ENCODE results near the gene GPR143.

GPR143 gene

GRCh38 chrX:9804444-9804843 lies 38.8 kb upstream of the GPR143 start:
- TF ChIP-seq, protein P1, sequence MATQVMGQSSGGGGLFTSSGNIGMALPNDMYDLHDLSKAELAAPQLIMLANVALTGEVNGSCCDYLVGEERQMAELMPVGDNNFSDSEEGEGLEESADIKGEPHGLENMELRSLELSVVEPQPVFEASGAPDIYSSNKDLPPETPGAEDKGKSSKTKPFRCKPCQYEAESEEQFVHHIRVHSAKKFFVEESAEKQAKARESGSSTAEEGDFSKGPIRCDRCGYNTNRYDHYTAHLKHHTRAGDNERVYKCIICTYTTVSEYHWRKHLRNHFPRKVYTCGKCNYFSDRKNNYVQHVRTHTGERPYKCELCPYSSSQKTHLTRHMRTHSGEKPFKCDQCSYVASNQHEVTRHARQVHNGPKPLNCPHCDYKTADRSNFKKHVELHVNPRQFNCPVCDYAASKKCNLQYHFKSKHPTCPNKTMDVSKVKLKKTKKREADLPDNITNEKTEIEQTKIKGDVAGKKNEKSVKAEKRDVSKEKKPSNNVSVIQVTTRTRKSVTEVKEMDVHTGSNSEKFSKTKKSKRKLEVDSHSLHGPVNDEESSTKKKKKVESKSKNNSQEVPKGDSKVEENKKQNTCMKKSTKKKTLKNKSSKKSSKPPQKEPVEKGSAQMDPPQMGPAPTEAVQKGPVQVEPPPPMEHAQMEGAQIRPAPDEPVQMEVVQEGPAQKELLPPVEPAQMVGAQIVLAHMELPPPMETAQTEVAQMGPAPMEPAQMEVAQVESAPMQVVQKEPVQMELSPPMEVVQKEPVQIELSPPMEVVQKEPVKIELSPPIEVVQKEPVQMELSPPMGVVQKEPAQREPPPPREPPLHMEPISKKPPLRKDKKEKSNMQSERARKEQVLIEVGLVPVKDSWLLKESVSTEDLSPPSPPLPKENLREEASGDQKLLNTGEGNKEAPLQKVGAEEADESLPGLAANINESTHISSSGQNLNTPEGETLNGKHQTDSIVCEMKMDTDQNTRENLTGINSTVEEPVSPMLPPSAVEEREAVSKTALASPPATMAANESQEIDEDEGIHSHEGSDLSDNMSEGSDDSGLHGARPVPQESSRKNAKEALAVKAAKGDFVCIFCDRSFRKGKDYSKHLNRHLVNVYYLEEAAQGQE (IDR thresholded peaks at IDR 0.05; ENCODE audit: insufficient replicate concordance, low read depth), result no peak
- TF ChIP-seq GABPA (IDR thresholded peaks at IDR 0.05; ENCODE audit: low read depth), result no peak
- TF ChIP-seq SPI1 (IDR thresholded peaks at IDR 0.05; ENCODE audit: borderline replicate concordance, low read depth), result no peak
- no peak for TF ChIP-seq CTCF (IDR thresholded peaks at IDR 0.05; ENCODE audit: insufficient read depth, low read length)
- TF ChIP-seq POLR2AphosphoS5 (IDR thresholded peaks at IDR 0.05; ENCODE audit: low read depth), result no peak
- no peak overlapping the region for H3K4me3 ChIP-seq (replicated peaks; ENCODE audit: insufficient read depth, low read length)
- no peak for DNase-seq (ENCODE audit: low read depth in 1 of 2, low spot score in 1 of 2)

DNA sequence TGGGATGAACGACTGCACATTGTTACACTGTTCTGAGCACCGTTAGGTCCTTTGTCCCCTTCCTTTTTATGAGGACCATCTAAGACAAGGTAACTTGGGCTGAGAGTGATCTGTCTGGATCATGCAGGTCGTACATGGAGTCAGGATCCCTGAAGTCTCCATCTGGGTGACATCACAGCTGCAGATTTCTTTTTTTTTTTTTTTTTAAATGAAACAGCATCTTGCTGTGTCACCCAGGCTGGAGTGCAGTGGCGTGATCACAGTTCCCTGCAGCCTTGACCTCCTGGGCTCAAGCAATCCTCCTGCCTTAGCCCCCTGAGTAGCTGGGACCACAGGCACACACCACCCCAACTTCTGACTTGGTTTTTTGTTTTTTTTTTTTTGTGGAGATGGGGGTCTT lies 37.1 kb upstream of the GPR143 start:
- Histone ChIP-seq H3K4me3 (replicated peaks; ENCODE audit: insufficient read depth, low read length) (no peak overlapping the region), H3K27ac (replicated peaks) (no peak overlapping the region), H3K27me3 (ENCODE audit: insufficient read depth, poor library complexity, severe bottlenecking) (no peaks in the 10 kb centered on the region)
- TF ChIP-seq GABPA (IDR thresholded peaks at IDR 0.05; ENCODE audit: low read depth) (no peak), POLR2AphosphoS5 (IDR thresholded peaks at IDR 0.05; ENCODE audit: low read depth) (no peak), CTCF (IDR thresholded peaks at IDR 0.05; ENCODE audit: insufficient read depth, low read length) (no peak), SPI1 (IDR thresholded peaks at IDR 0.05; ENCODE audit: borderline replicate concordance, low read depth) (no peak)
- TF ChIP-seq, protein P1 (IDR thresholded peaks at IDR 0.05; ENCODE audit: insufficient replicate concordance, low read depth), result no peak
- no peak for DNase-seq (ENCODE audit: low read depth in 1 of 2, low spot score in 1 of 2)

More at GRCh38 chrX:9804444-9804843, 38.8 kb upstream of the GPR143 start:
- no peak overlapping the region for H3K27ac ChIP-seq (replicated peaks)
- no peaks in the 10 kb centered on the region for H3K27me3 ChIP-seq (ENCODE audit: insufficient read depth, poor library complexity, severe bottlenecking)

- Histone ChIP-seq H3K4me3 (replicated peaks; ENCODE audit: insufficient read depth, low read length) (no peak overlapping the region), H3K27me3 (ENCODE audit: insufficient read depth, poor library complexity, severe bottlenecking) (no peaks in the 10 kb centered on the region), H3K27ac (replicated peaks) (no peak overlapping the region)
- TF ChIP-seq, protein P1 (IDR thresholded peaks at IDR 0.05; ENCODE audit: insufficient replicate concordance, low read depth), result no peak
- TF ChIP-seq POLR2AphosphoS5 (IDR thresholded peaks at IDR 0.05; ENCODE audit: low read depth) (no peak), GABPA (IDR thresholded peaks at IDR 0.05; ENCODE audit: low read depth) (no peak), CTCF (IDR thresholded peaks at IDR 0.05; ENCODE audit: insufficient read depth, low read length) (no peak)
- no peak for DNase-seq (ENCODE audit: low read depth in 1 of 2, low spot score in 1 of 2)
Observed at GRCh38 chrX:9797384-9798360, 32.0 kb upstream of the GPR143 start.

All from HL-60 (cell line).